Coronary artery (tissue), 2 donors: ENCODE data around the gene CHAT.

Source experiments
- DNase-seq: peaks from one replicate; pipeline ENCODE4 v3.0.0-alpha.2; 2017; ENCODE audit warnings: low spot score
- H3K27ac ChIP-seq, 2 donors: fragments of 200-600 bp; sonication (generic); one replicate each; pipeline ENCODE4 v1.5.1; 2016 to 2019
- H3K4me3 ChIP-seq: fragments of 200-600 bp; sonication (generic); 2 replicates; pipeline ENCODE4 v1.5.1; 2016; ENCODE audit warnings: mild to moderate bottlenecking, moderate library complexity
- CTCF ChIP-seq: fragments of 200-600 bp; sonication (generic); IDR thresholded peaks from one replicate; pipeline ENCODE4 v1.5.1; 2019; ENCODE audit warnings: antibody characterized with exemption

The CHAT gene

GRCh38 chr10:49652421-49653272, 38.8 kb downstream of the CHAT start:
- DNase-seq, result peak; percentile 33
- no peak overlapping the region for H3K4me3 ChIP-seq
- TF ChIP-seq CTCF, result no peak
- H3K27ac ChIP-seq, result no peak overlapping the region

- DNase-seq, result peak; percentile 62
- no peak for TF ChIP-seq CTCF
- Histone ChIP-seq H3K27ac (no peak overlapping the region), H3K4me3 (no peak overlapping the region)
These were observed 39.6 kb downstream of the CHAT start for GRCh38 chr10:49653273-49653929.

DNA sequence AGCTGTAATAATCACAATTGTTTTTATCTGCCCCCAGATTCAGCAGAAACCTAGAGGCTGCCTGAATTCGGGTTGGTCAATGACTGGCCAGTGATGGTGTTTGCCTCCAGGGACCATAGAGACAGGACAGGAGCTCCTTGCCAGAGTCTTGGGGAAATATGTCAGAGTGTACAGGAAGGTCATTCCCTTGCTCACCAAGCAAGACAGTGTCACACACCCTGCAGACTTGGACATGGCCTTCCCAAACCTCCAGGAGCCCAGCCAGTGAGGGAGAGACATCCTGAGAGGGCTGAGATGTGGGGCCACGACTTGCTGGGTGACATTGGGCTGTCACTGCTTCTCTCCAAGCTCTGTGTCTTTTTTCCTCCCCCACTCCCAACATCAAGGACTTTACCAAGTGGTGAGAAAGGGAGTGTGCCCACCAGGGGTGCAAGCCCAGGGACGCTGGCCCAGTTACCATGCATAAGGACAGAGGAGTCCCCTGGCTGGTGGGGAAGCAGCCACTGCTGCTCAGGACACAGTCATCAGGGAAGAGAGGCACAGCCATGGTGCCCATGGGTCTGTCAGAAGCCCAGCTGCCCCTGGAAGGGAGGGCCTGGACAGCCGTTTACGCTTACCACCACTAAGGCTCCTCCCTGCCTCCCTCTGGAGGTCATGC, 40.3 kb downstream of the CHAT start:
- Histone ChIP-seq H3K27ac (no peak overlapping the region), H3K4me3 (no peak overlapping the region)
- DNase-seq, result no peak
- TF ChIP-seq CTCF, result no peak

DNA sequence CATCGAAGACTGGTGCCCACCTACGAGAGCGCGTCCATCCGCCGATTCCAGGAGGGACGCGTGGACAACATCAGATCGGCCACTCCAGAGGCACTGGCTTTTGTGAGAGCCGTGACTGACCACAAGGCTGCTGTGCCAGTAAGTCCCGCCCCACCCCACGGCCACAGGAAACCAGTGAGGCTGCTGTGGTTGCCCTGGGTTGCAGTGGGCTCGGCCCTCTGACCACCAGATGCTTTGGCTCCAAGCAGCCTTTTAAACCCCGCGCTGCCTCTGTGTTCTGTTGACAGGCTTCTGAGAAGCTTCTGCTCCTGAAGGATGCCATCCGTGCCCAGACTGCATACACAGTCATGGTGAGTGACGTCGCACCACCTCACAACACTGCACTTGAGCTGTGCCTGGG, 41.3 kb downstream of the CHAT start:
- Histone ChIP-seq H3K4me3 (no peak overlapping the region), H3K27ac (no peak overlapping the region)
- DNase-seq, result peak; percentile 67
- no peak for TF ChIP-seq CTCF

DNA sequence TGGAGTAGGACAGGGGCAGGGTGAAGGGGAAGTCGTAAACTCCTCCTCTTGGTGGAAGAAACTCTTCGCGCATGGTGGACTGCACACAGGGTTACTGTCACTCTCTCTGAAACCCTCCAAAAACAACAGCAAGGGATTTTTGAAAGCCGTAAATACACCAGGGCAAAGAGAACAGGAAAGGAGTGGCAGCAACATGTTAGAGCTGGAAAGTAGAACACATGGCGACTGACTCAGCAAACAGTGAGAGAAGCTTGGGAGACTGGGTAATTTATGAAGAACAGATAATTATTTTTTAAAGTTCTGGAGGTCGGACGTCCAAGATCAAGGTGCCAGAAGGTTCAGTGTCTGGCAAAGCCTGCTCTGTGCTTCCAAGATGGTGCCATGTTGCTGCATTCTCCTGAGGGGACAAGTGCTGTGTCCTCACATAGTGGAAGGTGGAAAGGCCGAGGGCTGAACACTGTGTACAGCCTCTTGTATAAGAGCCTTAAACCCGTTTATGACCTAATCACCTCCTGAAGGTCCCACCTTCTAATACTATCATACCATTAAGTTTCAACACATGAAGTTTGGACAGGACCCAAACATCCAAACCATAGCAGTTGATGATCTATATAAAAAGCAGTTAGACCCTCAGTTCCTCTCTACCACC, 43.1 kb downstream of the CHAT start:
- Histone ChIP-seq H3K27ac (no peak overlapping the region), H3K4me3 (no peak overlapping the region)
- DNase-seq, result peak; percentile 16
- no peak for TF ChIP-seq CTCF

DNA sequence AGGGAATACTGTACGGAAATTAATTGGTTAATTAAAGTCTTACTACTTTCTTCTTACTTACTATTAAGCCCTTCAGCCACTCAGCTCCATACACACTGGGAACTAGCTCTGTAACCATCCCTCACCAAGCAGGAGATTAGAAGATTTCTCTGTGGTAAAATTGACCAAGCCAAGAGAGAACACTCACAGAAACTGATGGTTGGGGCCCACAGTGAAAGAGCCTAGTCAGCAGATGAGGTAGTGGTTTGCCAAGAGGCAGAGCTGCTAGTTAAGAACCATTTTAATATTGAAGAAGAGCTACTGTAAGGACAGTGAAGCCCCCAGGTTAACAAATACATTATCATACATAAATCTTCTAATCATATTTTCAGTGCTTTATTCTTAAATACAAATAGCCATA, 43.8 kb downstream of the CHAT start:
- H3K27ac ChIP-seq, result no peak overlapping the region
- no peak for TF ChIP-seq CTCF
- no peak overlapping the region for H3K4me3 ChIP-seq
- no peak for DNase-seq
